Heart left ventricle (tissue), 13 donors: Measurements from ENCODE around the gene KIF2A.

Experiments used
- CTCF ChIP-seq, 12 donors: fragments of 200-600 bp; sonication (generic) in 4 of 12; IDR thresholded peaks; one replicate each; pipeline versions ENCODE4 v1.5.0 to v1.8.0; 2018 to 2022; ENCODE audit warnings: antibody characterized with exemption in 12 of 12, mild to moderate bottlenecking in 5 of 12
- POLR2A ChIP-seq, 2 donors: fragments of 450-650 bp; IDR thresholded peaks; one replicate each; pipeline ENCODE4 v1.6.1; 2017; ENCODE audit warnings: antibody characterized with exemption in 2 of 2, mild to moderate bottlenecking in 2 of 2, moderate library complexity in 2 of 2
- donor health status: ischemic (EF 13 %, LVEDD 7.1; RV severe dilation, severe dysfunction).
- donor health status: DM: no; HTN: yes; CAD: no.
- donor health status: DM: no; HTN: no; CAD: no.
- donor health status: ischemic (EF 25% LVEDD 6.9; RV normal size, moderate dysfunction).
- donor health status: ischemic (EF 25% LVEDD 5.7; RV mildly dilated, moderate dysfunction).
- donor health status: ischemic (EF 35%, LVEDD 5.7; RV mildly dilated, moderate dysfunction).
- donor health status: nonischemic (EF 11% LVEDD 7.7; RV severe dilation, severe dysfunction).
- donor health status: DM: yes; HTN: yes; CAD: no.
- donor health status: PGD.
- donor health status: ischemic (EF 29% LVEDD 5.4; RV normal size, mild dysfunction).
- donor health status: nonischemic (EF 23%, LVEDD 6.1; RV moderate dilation, normal function).

GRCh38 chr5:62258654-62259053, 47.4 kb upstream of the KIF2A start:
- no peak for TF ChIP-seq CTCF (IDR thresholded peaks at IDR 0.05)
- no peak for TF ChIP-seq POLR2A (IDR thresholded peaks at IDR 0.05)
